ENCODE measurements around the gene GAK. TPM values are rescaled to one million over a fixed set of nuclear protein-coding genes. Genes with fewer than 3 reads are reported as not detected.

GAK gene
- total and polyA plus RNA-seq, 2 of the 4 experiments (the other 2 are of a cell fraction) = 45.1 to 133 TPM

DNA sequence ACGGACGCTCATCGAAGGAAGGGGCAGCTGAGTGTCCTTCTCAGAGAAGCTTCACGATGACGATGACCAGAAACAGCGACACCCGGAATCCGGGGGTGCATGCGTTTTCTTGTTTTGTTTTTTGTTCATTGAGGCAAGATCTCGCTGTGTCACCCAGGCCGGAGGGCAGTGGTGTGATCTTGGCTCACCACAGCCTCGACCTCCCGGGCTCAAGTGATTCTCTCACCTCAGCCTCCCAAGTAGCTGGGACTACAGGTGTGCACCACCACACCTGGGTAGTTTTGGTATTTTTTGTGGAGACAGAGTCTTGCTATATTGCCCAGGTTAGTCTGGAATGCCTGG lies 21.4 kb upstream of the GAK start:
- no peak overlapping the region for H3K9ac ChIP-seq (ENCODE audit: low read depth, low read length)
- H2BK120ac ChIP-seq (ENCODE audit: low read depth, low read length) = no peak overlapping the region
- BruUV-seq (replicated peaks) = no TSS peak
- H3K79me1 ChIP-seq (ENCODE audit: low read depth in 1 of 2, low read length in 2 of 2) = no peaks in the 10 kb centered on the region
- no peak overlapping the region for H3K4ac ChIP-seq (ENCODE audit: low read depth, low read length)
- in situ Hi-C loops (cut with MboI; ENCODE audit: low sequenced_read_pairs) (no loop called here), intact Hi-C loops (cut with micrococcal nuclease) (no loop called here), dilution Hi-C loops (cut with HindIII; ENCODE audit: low sequenced_read_pairs, unreplicated experiment) (no loop called here)
- H4K20me1 ChIP-seq (ENCODE audit: insufficient read depth, low read length) = 0 out of 2 replicates have a peak, but pooled peaks cover 7% of the 10 kb centered on the region
- no peaks in the 10 kb centered on the region for H3K27me3 ChIP-seq (ENCODE audit: control insufficient read depth, insufficient read depth, low read length)
- H3K27ac ChIP-seq (ENCODE audit: insufficient read depth, low read length) = no peak overlapping the region
- no peak overlapping the region for H3K18ac ChIP-seq (ENCODE audit: low read depth, low read length)
- H2BK5ac ChIP-seq (ENCODE audit: low read depth, low read length, poor library complexity, severe bottlenecking) = no peak overlapping the region
- no peaks in the 10 kb centered on the region for H3K4me1 ChIP-seq (ENCODE audit: control insufficient read depth, insufficient read depth, low read length)
- no peak overlapping the region for H2BK20ac ChIP-seq (ENCODE audit: low read depth, low read length)
- peaks cover 17% of the 10 kb centered on the region for H3K36me3 ChIP-seq (ENCODE audit: control insufficient read depth, insufficient read depth, low read length)
- H4K8ac ChIP-seq (ENCODE audit: low read depth in 2 of 2, low read length in 2 of 2) = no peak overlapping the region
- no peak overlapping the region for H4K91ac ChIP-seq (ENCODE audit: insufficient read depth, low read depth, low read length)
- ATAC-seq (ENCODE audit: low read depth) (no peak), DNase-seq (no peak)
- H3K9me1 ChIP-seq (ENCODE audit: insufficient read depth, low read length) = 0 out of 2 replicates have a peak, but pooled peaks cover 5% of the 10 kb centered on the region
- 100% methylated on average over 2 of the region's 13 CpGs; no CpG with 5 or more reads in 1 of the 2 experiments for WGBS, 2 experiments (ENCODE audit: extremely low coverage in 2 of 2, insufficient read length in 1 of 2)
- H3K56ac ChIP-seq (ENCODE audit: extremely low read depth, insufficient read depth, low read length) = no peak overlapping the region
- H3K23ac ChIP-seq (ENCODE audit: low read depth, low read length) = no peak overlapping the region
- no peak overlapping the region for H2AFZ ChIP-seq (replicated peaks; ENCODE audit: low read length, poor library complexity)
- H3K4me3 ChIP-seq (ENCODE audit: insufficient read depth, low read depth, low read length) = no peak overlapping the region
- CTCF ChIA-PET = no interaction called here
- no peak overlapping the region for H2BK15ac ChIP-seq (ENCODE audit: low read depth, low read length)
- H3K9me3 ChIP-seq (ENCODE audit: control insufficient read depth, insufficient read depth, low read length) = no peaks in the 10 kb centered on the region
- POLR2A ChIA-PET (ENCODE audit: unreplicated experiment) = no interaction called here
- H4K5ac ChIP-seq (ENCODE audit: low read depth, low read length) = no peak overlapping the region
- H3K4me2 ChIP-seq (ENCODE audit: low read depth, low read length) = no peak overlapping the region
- peak overlapping the region; percentile 37 for H2AK9ac ChIP-seq (replicated peaks; ENCODE audit: low read depth, low read length, poor library complexity)
- TF ChIP-seq SMC3 (IDR thresholded peaks at IDR 0.05; ENCODE audit: low read depth, low read length) (no peak), MAZ (IDR thresholded peaks at IDR 0.05; ENCODE audit: borderline replicate concordance, low read depth, low read length) (no peak), FOS (IDR thresholded peaks at IDR 0.05; ENCODE audit: low read depth, low read length) (no peak), RAD21 (IDR thresholded peaks at IDR 0.05; ENCODE audit: low read length) (no peak), NFE2L2 (IDR thresholded peaks at IDR 0.05; ENCODE audit: low read depth, low read length) (no peak), MAFK (IDR thresholded peaks at IDR 0.05; ENCODE audit: low read depth, low read length) (no peak), RFX5 (IDR thresholded peaks at IDR 0.05; ENCODE audit: low read depth, low read length) (no peak)
- TF ChIP-seq, protein P1, sequence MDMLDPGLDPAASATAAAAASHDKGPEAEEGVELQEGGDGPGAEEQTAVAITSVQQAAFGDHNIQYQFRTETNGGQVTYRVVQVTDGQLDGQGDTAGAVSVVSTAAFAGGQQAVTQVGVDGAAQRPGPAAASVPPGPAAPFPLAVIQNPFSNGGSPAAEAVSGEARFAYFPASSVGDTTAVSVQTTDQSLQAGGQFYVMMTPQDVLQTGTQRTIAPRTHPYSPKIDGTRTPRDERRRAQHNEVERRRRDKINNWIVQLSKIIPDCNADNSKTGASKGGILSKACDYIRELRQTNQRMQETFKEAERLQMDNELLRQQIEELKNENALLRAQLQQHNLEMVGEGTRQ (IDR thresholded peaks at IDR 0.05; ENCODE audit: low read depth, low read length) = no peak
- H3K14ac ChIP-seq (replicated peaks; ENCODE audit: low read depth, low read length) = no peak overlapping the region
- H2AK5ac ChIP-seq (ENCODE audit: low read depth, low read length) = no peak overlapping the region

Data from IMR-90 (cell line).